WTC11 (cell line): Measurements from ENCODE around the gene ABI3. TPM values are rescaled to one million over a fixed set of nuclear protein-coding genes. Genes with fewer than 3 reads are reported as not detected.

Experiments used
- ATAC-seq: fragments of 200-7000 bp; cut with Tn5 transposase; 2 replicates; pipeline ENCODE4 v1.10.0; 2021; ENCODE audit warnings: mild to moderate bottlenecking, moderate library complexity
- CTCF ChIA-PET: fragments of 300-600 bp; sonication (Branson Sonifier 250); formaldehyde crosslinking; loops from one replicate; lab custom pipeline; 2021; ENCODE audit warnings: antibody characterized with exemption; lab: Charles Lee
- POLR2A ChIA-PET: fragments of 350-600 bp; sonication (Branson Sonifier 250); formaldehyde crosslinking; loops from one replicate; lab custom pipeline; 2021; ENCODE audit warnings: antibody characterized with exemption; lab: Charles Lee
- DNase-seq: peaks from one replicate; pipeline ENCODE4 v3.0.0; 2021; ENCODE audit warnings: low spot score
- H3K27ac Mint-ChIP-seq: 2 replicates; pipeline ENCODE4 v1.8.0; 2021; ENCODE audit warnings: mixed read lengths
- H3K27me3 Mint-ChIP-seq: 2 replicates; pipeline ENCODE4 v1.8.0; 2021; ENCODE audit warnings: low read depth, mild to moderate bottlenecking, moderate library complexity, mixed read lengths
- H3K36me3 Mint-ChIP-seq: 2 replicates; pipeline ENCODE4 v1.8.0; 2021; ENCODE audit warnings: mixed read lengths
- H3K4me1 Mint-ChIP-seq: 2 replicates; pipeline ENCODE4 v1.8.0; 2022; ENCODE audit warnings: mixed read lengths
- H3K4me3 Mint-ChIP-seq: 2 replicates; pipeline ENCODE4 v1.8.0; 2021; ENCODE audit warnings: mild to moderate bottlenecking, moderate library complexity, mixed read lengths
- H3K9me3 Mint-ChIP-seq: 2 replicates; pipeline ENCODE4 v1.8.0; 2021; ENCODE audit warnings: mixed read lengths
- AR ChIP-seq: fragments of 250-450 bp; sonication (Bioruptor Pico); IDR thresholded peaks from 2 replicates; pipeline ENCODE4 v1.9.0; 2021; ENCODE audit warnings: mild to moderate bottlenecking
- ATF1 ChIP-seq: sonication (generic); formaldehyde crosslinking; IDR thresholded peaks from 2 replicates; pipeline ENCODE4 v1.8.1; 2023; ENCODE audit warnings: mild to moderate bottlenecking, moderate library complexity, missing genetic modification reagents
- ATF2 ChIP-seq: sonication (generic); formaldehyde crosslinking; IDR thresholded peaks from 2 replicates; pipeline ENCODE4 v1.8.1; 2022; ENCODE audit warnings: low read depth, missing genetic modification reagents, borderline replicate concordance
- CREB1 ChIP-seq: sonication (generic); formaldehyde crosslinking; IDR thresholded peaks from 2 replicates; pipeline ENCODE4 v1.8.0; 2023; ENCODE audit warnings: mild to moderate bottlenecking, missing genetic modification reagents
- CREM ChIP-seq: sonication (generic); formaldehyde crosslinking; IDR thresholded peaks from 2 replicates; pipeline ENCODE4 v1.8.1; 2022; ENCODE audit warnings: mild to moderate bottlenecking, missing genetic modification reagents, moderate library complexity
- E2F1 ChIP-seq: sonication (generic); formaldehyde crosslinking; IDR thresholded peaks from 2 replicates; pipeline ENCODE4 v1.8.0; 2022; ENCODE audit warnings: mild to moderate bottlenecking, missing genetic modification reagents
- FOXK1 ChIP-seq: sonication (generic); formaldehyde crosslinking; IDR thresholded peaks from 2 replicates; pipeline ENCODE4 v1.8.0; 2022; ENCODE audit warnings: mild to moderate bottlenecking, moderate library complexity, missing genetic modification reagents
- GRHL2 ChIP-seq: fragments of 250-450 bp; sonication (Bioruptor Pico); IDR thresholded peaks from 2 replicates; pipeline ENCODE4 v1.8.0; 2022; ENCODE audit warnings: mild to moderate bottlenecking, moderate library complexity; ENCODE audit not compliant: insufficient replicate concordance, severe bottlenecking
- HMGA2 ChIP-seq: fragments of 250-450 bp; sonication (Bioruptor Pico); IDR thresholded peaks from 2 replicates; pipeline ENCODE4 v1.4.0; 2021; ENCODE audit warnings: mild to moderate bottlenecking, moderate library complexity
- HMGXB4 ChIP-seq: sonication (generic); formaldehyde crosslinking; IDR thresholded peaks from 2 replicates; pipeline ENCODE4 v1.8.1; 2023; ENCODE audit warnings: mild to moderate bottlenecking, moderate library complexity, missing genetic modification reagents
- KAT7 ChIP-seq: sonication (generic); formaldehyde crosslinking; IDR thresholded peaks from 2 replicates; pipeline ENCODE4 v1.8.1; 2023; ENCODE audit warnings: missing genetic modification reagents, mild to moderate bottlenecking, borderline replicate concordance
- MYBL2 ChIP-seq: sonication (generic); formaldehyde crosslinking; IDR thresholded peaks from 2 replicates; pipeline ENCODE4 v1.8.1; 2023; ENCODE audit warnings: mild to moderate bottlenecking, moderate library complexity, missing genetic modification reagents
- NR2C2 ChIP-seq: sonication (generic); formaldehyde crosslinking; IDR thresholded peaks from 2 replicates; pipeline ENCODE4 v1.8.0; 2022; ENCODE audit warnings: mild to moderate bottlenecking, missing genetic modification reagents
- NR3C1 ChIP-seq: sonication (generic); formaldehyde crosslinking; conservative IDR thresholded peaks from 2 replicates; pipeline ENCODE4 v1.8.1; 2023; ENCODE audit warnings: low read depth, mild to moderate bottlenecking, missing genetic modification reagents
- OVOL2 ChIP-seq: fragments of 250-450 bp; sonication (Bioruptor Pico); IDR thresholded peaks from 2 replicates; pipeline ENCODE4 v1.9.0; 2021; ENCODE audit warnings: mild to moderate bottlenecking, borderline replicate concordance
- PREB ChIP-seq: sonication (generic); formaldehyde crosslinking; IDR thresholded peaks from 2 replicates; pipeline ENCODE4 v1.8.1; 2022; ENCODE audit warnings: mild to moderate bottlenecking, missing genetic modification reagents, moderate library complexity, borderline replicate concordance
- STAT6 ChIP-seq: sonication (generic); formaldehyde crosslinking; conservative IDR thresholded peaks from 2 replicates; pipeline ENCODE4 v1.8.1; 2023; ENCODE audit warnings: mild to moderate bottlenecking, low read depth, missing genetic modification reagents, moderate library complexity
- TEAD1 ChIP-seq: sonication (generic); formaldehyde crosslinking; IDR thresholded peaks from 2 replicates; pipeline ENCODE4 v1.8.0; 2022; ENCODE audit warnings: mild to moderate bottlenecking, missing genetic modification reagents
- TEAD4 ChIP-seq: sonication (generic); formaldehyde crosslinking; IDR thresholded peaks from 2 replicates; pipeline ENCODE4 v1.8.0; 2022; ENCODE audit warnings: mild to moderate bottlenecking, missing genetic modification reagents
- TP53 ChIP-seq: sonication (generic); formaldehyde crosslinking; IDR thresholded peaks from 2 replicates; pipeline ENCODE4 v1.8.1; 2023; ENCODE audit warnings: mild to moderate bottlenecking, missing genetic modification reagents
- ZNF423 ChIP-seq: fragments of 250-450 bp; sonication (Bioruptor Pico); IDR thresholded peaks from 2 replicates; pipeline ENCODE4 v2.1.2; 2022; ENCODE audit warnings: mild to moderate bottlenecking, moderate library complexity
- total RNA-seq: library from RNA; stranded (reverse); gene quantifications from 3 replicates; pipeline ENCODE4 v1.2.3, GENCODE V29; 2021

The ABI3 gene
- total RNA-seq, 1 experiment from 2014 or later, result 1.5 TPM

GRCh38 chr17:49249292-49249794 is 38.8 kb downstream of the ABI3 start:
- DNase-seq, result no peak
- no peak for ATAC-seq
- H3K27ac Mint-ChIP-seq, result no peak overlapping the region
- ChIA-PET POLR2A (no interaction called here), CTCF (interaction anchor here (0.8 to 2.5 kb wide), 5 partner anchors 18 to 122 kb away, joined by 3 to 7 read pairs (median 3); no protein-coding TSS in a partner anchor)
- no peaks in the 10 kb centered on the region for H3K9me3 Mint-ChIP-seq
- TF ChIP-seq AR, result no peak
- TF ChIP-seq HMGA2 (CRISPR knock-in tag), result no peak
- TF ChIP-seq E2F1 (CRISPR knock-in tag), result no peak
- no peak for TF ChIP-seq GRHL2 (CRISPR knock-in tag)
- no peak for TF ChIP-seq ZNF423 (CRISPR knock-in tag)
- no peak for TF ChIP-seq CREM (CRISPR knock-in tag)
- TF ChIP-seq TEAD4, result no peak
- no peak for TF ChIP-seq ATF2
- TF ChIP-seq TEAD1 (CRISPR knock-in tag), result no peak
- no peak for TF ChIP-seq CREB1 (CRISPR knock-in tag)
- no peak for TF ChIP-seq ATF1 (CRISPR knock-in tag)
- TF ChIP-seq MYBL2 (CRISPR knock-in tag), result no peak
- no peak for TF ChIP-seq NR2C2 (CRISPR knock-in tag)
- TF ChIP-seq TP53 (CRISPR knock-in tag), result no peak
- no peak for TF ChIP-seq PREB (CRISPR knock-in tag)
- TF ChIP-seq NR3C1 (CRISPR knock-in tag), result no peak
- no peaks in the 10 kb centered on the region for H3K4me1 Mint-ChIP-seq
- no peaks in the 10 kb centered on the region for H3K27me3 Mint-ChIP-seq
- no peak overlapping the region for H3K4me3 Mint-ChIP-seq
- no peaks in the 10 kb centered on the region for H3K36me3 Mint-ChIP-seq

GRCh38 chr17:49249890-49250522 is 39.5 kb downstream of the ABI3 start:
- no peaks in the 10 kb centered on the region for H3K27me3 Mint-ChIP-seq
- ChIA-PET POLR2A (no interaction called here), CTCF (interaction anchor here (0.8 to 2.5 kb wide), 4 partner anchors 18 to 121 kb away, joined by 3 to 7 read pairs (median 4); no protein-coding TSS in a partner anchor)
- ATAC-seq (no peak), DNase-seq (no peak)
- H3K9me3 Mint-ChIP-seq, result no peaks in the 10 kb centered on the region
- no peaks in the 10 kb centered on the region for H3K4me1 Mint-ChIP-seq
- no peak overlapping the region for H3K4me3 Mint-ChIP-seq
- H3K36me3 Mint-ChIP-seq, result no peaks in the 10 kb centered on the region
- H3K27ac Mint-ChIP-seq, result no peak overlapping the region
- TF ChIP-seq HMGXB4 (CRISPR knock-in tag) (no peak), TP53 (CRISPR knock-in tag) (no peak), KAT7 (CRISPR knock-in tag) (no peak), STAT6 (CRISPR knock-in tag) (no peak), PREB (CRISPR knock-in tag) (no peak), FOXK1 (CRISPR knock-in tag) (no peak), OVOL2 (CRISPR knock-in tag) (no peak)
